ENCODE measurements around the gene ZNF423. TPM values are rescaled to one million over a fixed set of nuclear protein-coding genes. Genes with fewer than 3 reads are reported as not detected.
A peak's percentile ranks its signal among the peaks of the same experiment; 100 is the strongest.

Gene ZNF423
- total and polyA plus RNA-seq, 2 of the 13 experiments (the other 11 are each of a cell fraction or from before 2014, with no cell fraction given): 0.07 to 0.31 TPM

DNA sequence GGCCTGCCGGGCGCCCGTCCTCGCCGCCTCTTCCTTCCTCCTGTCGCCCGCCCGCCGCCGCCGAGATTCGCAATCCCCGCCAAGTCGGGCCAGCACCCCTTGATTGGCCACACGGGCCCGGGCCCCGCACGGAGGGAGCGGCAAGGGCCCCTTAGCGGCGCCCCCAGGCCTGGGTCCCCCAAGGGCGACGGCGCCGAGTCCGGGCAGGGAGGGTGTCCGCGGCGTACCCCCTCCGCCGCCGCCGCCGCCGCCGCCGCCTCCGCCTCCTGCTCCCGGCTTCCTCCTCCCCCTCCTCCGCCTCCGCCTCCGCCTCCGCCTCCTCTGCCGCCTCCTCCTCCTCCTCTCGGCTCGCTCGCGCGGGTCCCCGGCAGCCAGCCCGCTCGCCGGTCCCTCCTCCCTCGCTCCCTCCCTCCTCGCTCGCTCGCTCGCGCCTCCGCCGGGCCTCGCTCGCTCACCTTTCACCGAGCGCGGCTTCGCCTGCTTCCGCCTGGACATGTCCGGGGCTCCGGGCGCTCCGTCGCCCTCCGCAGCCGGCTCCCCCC lies 561 bp downstream of the ZNF423 start (continued):
- TF ChIP-seq, protein P1, sequence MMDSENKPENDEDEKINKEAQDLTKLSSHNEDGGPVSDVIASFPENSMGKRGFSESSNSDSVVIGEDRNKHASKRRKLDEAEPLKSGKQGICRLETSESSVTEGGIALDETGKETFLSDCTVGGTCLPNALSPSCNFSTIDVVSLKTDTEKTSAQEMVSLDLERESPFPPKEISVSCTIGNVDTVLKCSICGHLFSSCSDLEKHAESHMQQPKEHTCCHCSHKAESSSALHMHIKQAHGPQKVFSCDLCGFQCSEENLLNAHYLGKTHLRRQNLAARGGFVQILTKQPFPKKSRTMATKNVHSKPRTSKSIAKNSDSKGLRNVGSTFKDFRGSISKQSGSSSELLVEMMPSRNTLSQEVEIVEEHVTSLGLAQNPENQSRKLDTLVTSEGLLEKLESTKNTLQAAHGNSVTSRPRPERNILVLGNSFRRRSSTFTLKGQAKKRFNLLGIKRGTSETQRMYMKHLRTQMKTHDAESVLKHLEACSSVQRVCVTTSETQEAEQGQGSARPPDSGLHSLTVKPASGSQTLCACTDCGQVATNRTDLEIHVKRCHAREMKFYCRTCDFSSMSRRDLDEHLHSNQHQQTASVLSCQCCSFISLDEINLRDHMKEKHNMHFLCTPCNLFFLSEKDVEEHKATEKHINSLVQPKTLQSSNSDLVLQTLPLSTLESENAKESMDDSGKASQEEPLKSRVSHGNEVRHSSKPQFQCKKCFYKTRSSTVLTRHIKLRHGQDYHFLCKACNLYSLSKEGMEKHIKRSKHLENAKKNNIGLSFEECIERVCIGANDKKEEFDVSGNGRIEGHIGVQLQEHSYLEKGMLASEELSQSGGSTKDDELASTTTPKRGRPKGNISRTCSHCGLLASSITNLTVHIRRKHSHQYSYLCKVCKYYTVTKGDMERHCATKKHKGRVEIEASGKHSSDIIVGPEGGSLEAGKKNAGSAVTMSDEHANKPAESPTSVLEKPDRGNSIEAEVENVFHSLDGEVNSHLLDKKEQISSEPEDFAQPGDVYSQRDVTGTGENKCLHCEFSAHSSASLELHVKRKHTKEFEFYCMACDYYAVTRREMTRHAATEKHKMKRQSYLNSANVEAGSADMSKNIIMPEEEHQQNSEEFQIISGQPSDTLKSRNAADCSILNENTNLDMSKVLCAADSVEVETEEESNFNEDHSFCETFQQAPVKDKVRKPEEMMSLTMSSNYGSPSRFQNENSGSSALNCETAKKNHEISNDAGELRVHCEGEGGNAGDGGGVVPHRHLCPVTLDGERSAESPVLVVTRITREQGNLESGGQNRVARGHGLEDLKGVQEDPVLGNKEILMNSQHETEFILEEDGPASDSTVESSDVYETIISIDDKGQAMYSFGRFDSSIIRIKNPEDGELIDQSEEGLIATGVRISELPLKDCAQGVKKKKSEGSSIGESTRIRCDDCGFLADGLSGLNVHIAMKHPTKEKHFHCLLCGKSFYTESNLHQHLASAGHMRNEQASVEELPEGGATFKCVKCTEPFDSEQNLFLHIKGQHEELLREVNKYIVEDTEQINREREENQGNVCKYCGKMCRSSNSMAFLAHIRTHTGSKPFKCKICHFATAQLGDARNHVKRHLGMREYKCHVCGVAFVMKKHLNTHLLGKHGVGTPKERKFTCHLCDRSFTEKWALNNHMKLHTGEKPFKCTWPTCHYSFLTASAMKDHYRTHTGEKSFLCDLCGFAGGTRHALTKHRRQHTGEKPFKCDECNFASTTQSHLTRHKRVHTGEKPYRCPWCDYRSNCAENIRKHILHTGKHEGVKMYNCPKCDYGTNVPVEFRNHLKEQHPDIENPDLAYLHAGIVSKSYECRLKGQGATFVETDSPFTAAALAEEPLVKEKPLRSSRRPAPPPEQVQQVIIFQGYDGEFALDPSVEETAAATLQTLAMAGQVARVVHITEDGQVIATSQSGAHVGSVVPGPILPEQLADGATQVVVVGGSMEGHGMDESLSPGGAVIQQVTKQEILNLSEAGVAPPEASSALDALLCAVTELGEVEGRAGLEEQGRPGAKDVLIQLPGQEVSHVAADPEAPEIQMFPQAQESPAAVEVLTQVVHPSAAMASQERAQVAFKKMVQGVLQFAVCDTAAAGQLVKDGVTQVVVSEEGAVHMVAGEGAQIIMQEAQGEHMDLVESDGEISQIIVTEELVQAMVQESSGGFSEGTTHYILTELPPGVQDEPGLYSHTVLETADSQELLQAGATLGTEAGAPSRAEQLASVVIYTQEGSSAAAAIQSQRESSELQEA (CRISPR knock-in tag; IDR thresholded peaks at IDR 0.05; ENCODE audit: not compliant biosample characterization): no peak
- TF ChIP-seq TCF7L2 (IDR thresholded peaks at IDR 0.05; ENCODE audit: low read depth, low read length): no peak
- no peak for TF ChIP-seq ZNF205 (CRISPR knock-in tag; IDR thresholded peaks at IDR 0.05)
- TF ChIP-seq PHF21A (CRISPR knock-in tag; IDR thresholded peaks at IDR 0.05): no peak
- TF ChIP-seq ZNF776 (CRISPR knock-in tag; IDR thresholded peaks at IDR 0.05): no peak
- TF ChIP-seq, protein P2, sequence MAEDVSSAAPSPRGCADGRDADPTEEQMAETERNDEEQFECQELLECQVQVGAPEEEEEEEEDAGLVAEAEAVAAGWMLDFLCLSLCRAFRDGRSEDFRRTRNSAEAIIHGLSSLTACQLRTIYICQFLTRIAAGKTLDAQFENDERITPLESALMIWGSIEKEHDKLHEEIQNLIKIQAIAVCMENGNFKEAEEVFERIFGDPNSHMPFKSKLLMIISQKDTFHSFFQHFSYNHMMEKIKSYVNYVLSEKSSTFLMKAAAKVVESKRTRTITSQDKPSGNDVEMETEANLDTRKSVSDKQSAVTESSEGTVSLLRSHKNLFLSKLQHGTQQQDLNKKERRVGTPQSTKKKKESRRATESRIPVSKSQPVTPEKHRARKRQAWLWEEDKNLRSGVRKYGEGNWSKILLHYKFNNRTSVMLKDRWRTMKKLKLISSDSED (CRISPR knock-in tag; IDR thresholded peaks at IDR 0.05): no peak
- TF ChIP-seq, protein P3, sequence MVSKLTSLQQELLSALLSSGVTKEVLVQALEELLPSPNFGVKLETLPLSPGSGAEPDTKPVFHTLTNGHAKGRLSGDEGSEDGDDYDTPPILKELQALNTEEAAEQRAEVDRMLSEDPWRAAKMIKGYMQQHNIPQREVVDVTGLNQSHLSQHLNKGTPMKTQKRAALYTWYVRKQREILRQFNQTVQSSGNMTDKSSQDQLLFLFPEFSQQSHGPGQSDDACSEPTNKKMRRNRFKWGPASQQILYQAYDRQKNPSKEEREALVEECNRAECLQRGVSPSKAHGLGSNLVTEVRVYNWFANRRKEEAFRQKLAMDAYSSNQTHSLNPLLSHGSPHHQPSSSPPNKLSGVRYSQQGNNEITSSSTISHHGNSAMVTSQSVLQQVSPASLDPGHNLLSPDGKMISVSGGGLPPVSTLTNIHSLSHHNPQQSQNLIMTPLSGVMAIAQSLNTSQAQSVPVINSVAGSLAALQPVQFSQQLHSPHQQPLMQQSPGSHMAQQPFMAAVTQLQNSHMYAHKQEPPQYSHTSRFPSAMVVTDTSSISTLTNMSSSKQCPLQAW (CRISPR knock-in tag; IDR thresholded peaks at IDR 0.05): no peak
- no peak for TF ChIP-seq PRPF4 (IDR thresholded peaks at IDR 0.05; ENCODE audit: low read depth, low read length, poor library complexity, severe bottlenecking)
- 0 out of 2 replicates have a peak, but pooled peaks have one; percentile 63 for TF ChIP-seq PAX8 (CRISPR knock-in tag; IDR thresholded peaks at IDR 0.05; ENCODE audit: borderline replicate concordance)
- TF ChIP-seq GABPB1 (CRISPR knock-in tag; IDR thresholded peaks at IDR 0.05): peak; percentile 79
- no peak for TF ChIP-seq ZNF292 (CRISPR knock-in tag; IDR thresholded peaks at IDR 0.05; ENCODE audit: borderline replicate concordance, low read depth)
- peak; percentile 96 for TF ChIP-seq ZNF263 (CRISPR knock-in tag; IDR thresholded peaks at IDR 0.05)
- no peak for TF ChIP-seq ZFP37 (CRISPR knock-in tag; IDR thresholded peaks at IDR 0.05; ENCODE audit: borderline replicate concordance)
- TF ChIP-seq TRIM24 (CRISPR knock-in tag; IDR thresholded peaks at IDR 0.05): 0 out of 2 replicates have a peak, but pooled peaks have one; percentile 23
- TF ChIP-seq MZF1 (CRISPR knock-in tag; IDR thresholded peaks at IDR 0.05; ENCODE audit: borderline replicate concordance): no peak
- TF ChIP-seq, protein P4, sequence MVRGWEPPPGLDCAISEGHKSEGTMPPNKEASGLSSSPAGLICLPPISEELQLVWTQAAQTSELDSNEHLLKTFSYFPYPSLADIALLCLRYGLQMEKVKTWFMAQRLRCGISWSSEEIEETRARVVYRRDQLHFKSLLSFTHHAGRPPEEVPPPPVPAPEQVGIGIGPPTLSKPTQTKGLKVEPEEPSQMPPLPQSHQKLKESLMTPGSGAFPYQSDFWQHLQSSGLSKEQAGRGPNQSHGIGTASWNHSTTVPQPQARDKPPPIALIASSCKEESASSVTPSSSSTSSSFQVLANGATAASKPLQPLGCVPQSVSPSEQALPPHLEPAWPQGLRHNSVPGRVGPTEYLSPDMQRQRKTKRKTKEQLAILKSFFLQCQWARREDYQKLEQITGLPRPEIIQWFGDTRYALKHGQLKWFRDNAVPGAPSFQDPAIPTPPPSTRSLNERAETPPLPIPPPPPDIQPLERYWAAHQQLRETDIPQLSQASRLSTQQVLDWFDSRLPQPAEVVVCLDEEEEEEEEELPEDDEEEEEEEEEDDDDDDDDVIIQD (CRISPR knock-in tag; IDR thresholded peaks at IDR 0.05; ENCODE audit: low read depth): no peak
- TF ChIP-seq PRMT3 (CRISPR knock-in tag; IDR thresholded peaks at IDR 0.05; ENCODE audit: borderline replicate concordance, low read depth): no peak

Measured in HepG2 (cell line).